Heart right ventricle (tissue), 16 donors: ENCODE measurements around the gene UPP2. TPM values are rescaled to one million over a fixed set of nuclear protein-coding genes. Genes with fewer than 3 reads are reported as not detected.

Experiments used
- ATAC-seq, 8 donors: fragments of 200-7000 bp; cut with Tn5 transposase; one replicate each; pipeline ENCODE4 v1.9.1; 2020; ENCODE audit warnings: mild to moderate bottlenecking in 8 of 8, moderate library complexity in 8 of 8, moderate number of reproducible peaks in 1 of 8
- DNase-seq, 2 donors: peaks; one replicate each; pipeline ENCODE4 v3.0.0-alpha.2; 2020
- H3K27ac ChIP-seq, 10 donors: fragments of 200-600 bp; sonication (generic) in 2 of 10; one replicate each; pipeline versions ENCODE4 v1.5.0 to v1.8.0; 2020 to 2022; ENCODE audit warnings: mild to moderate bottlenecking in 3 of 10
- H3K27me3 ChIP-seq, 7 donors: fragments of 200-600 bp; one replicate each; pipeline ENCODE4 v1.8.0; 2021 to 2022; ENCODE audit warnings: mild to moderate bottlenecking in 2 of 7
- H3K36me3 ChIP-seq, 9 donors: fragments of 200-600 bp; sonication (generic) in 1 of 9; one replicate each; pipeline versions ENCODE4 v1.5.0 to v1.8.0; 2020 to 2022; ENCODE audit warnings: mild to moderate bottlenecking in 2 of 9
- H3K4me1 ChIP-seq, 9 donors: fragments of 200-600 bp; sonication (generic) in 1 of 9; one replicate each; pipeline versions ENCODE4 v1.5.0 to v1.8.0; 2020 to 2022; ENCODE audit warnings: mild to moderate bottlenecking in 4 of 9
- H3K4me3 ChIP-seq, 10 donors: fragments of 200-600 bp; sonication (generic) in 2 of 10; one replicate each; pipeline versions ENCODE4 v1.5.0 to v1.8.0; 2020 to 2022; ENCODE audit warnings: mild to moderate bottlenecking in 7 of 10, moderate library complexity in 2 of 10
- H3K9me3 ChIP-seq, 11 donors: fragments of 200-600 bp in 10 of 11; sonication (generic) in 2 of 11; one replicate each; pipeline versions ENCODE4 v1.5.0 to v1.8.0; 2013 to 2022; ENCODE audit warnings: mild to moderate bottlenecking in 2 of 11, control low read depth in 1 of 11, moderate library complexity in 1 of 11
- WGBS, 2 donors: extraction: QIAGEN DNeasy Blood & Tissue Kit; methylation state at CpG; one replicate each; pipeline ENCODE4 v1.1.7; 2013; ENCODE audit warnings: inconsistent platforms in 1 of 2; 5-methylcytosine and 5-hydroxymethylcytosine counted together
- intact Hi-C, 10 donors: fragments of 100-400 bp; cut with DNase I; formaldehyde crosslinking; loops; one replicate each; pipeline versions ENCODE4 v1.11.1 to v1.14.2; 2022
- long read RNA-seq, 3 donors: library from polyadenylated mRNA; unstranded; transcript quantifications; one replicate each; pipeline ENCODE4 v2.0.0, GENCODE V29; 2020 to 2021
- polyA plus RNA-seq, 2 donors: library from polyadenylated mRNA; stranded (reverse); fragments of 200-250 nt; gene quantifications; one replicate each; pipeline ENCODE4 v1.2.3, GENCODE V29; 2013
- total RNA-seq, 10 donors: library from RNA; stranded (reverse); fragmentation: NEBNext Ultra II Directional in 3 of 10; extraction: Animal tissue kit (Norgen Biotek cat#: 25700) in 3 of 10; gene quantifications; one replicate each; pipeline versions ENCODE4 v1.2.1 to v1.2.4, GENCODE V29; 2021 to 2023
- TF ChIP-seq, protein P1 (sequence below), 9 donors: fragments of 200-600 bp; sonication (generic) in 2 of 9; IDR thresholded peaks; one replicate each; pipeline versions ENCODE4 v1.5.0 to v1.8.0; 2021 to 2022; ENCODE audit warnings: antibody characterized with exemption in 9 of 9, mild to moderate bottlenecking in 5 of 9, moderate library complexity in 1 of 9
- donor health status: Arrhythmogenic right ventricular cardiomyopathy.
- donor health status: ischemic (EF 13 %, LVEDD 7.1; RV severe dilation, severe dysfunction).
- donor health status: healthy with polysubstance abuse.
- donor health status: DM: no; HTN: yes; CAD: no.
- donor health status: DM: no; HTN: no; CAD: no.
- donor health status: ischemic (EF 25% LVEDD 6.9; RV normal size, moderate dysfunction).
- donor health status: ischemic (EF 25% LVEDD 5.7; RV mildly dilated, moderate dysfunction).
- donor health status: healthy.
- donor health status: DM: yes; HTN: yes; CAD: no.
- donor health status: Ischemic cardiomyopathy.
- donor health status: ischemic (EF 35%, LVEDD 5.7; RV mildly dilated, moderate dysfunction).
- donor health status: nonischemic (EF 11% LVEDD 7.7; RV severe dilation, severe dysfunction).
- donor health status: DM: yes; HTN: yes; CAD: no.
- donor health status: PGD.
- donor health status: ischemic (EF 29% LVEDD 5.4; RV normal size, mild dysfunction).
- donor health status: nonischemic (EF 23%, LVEDD 6.1; RV moderate dilation, normal function).

The UPP2 gene
- total RNA-seq (not detected), polyA plus RNA-seq (not detected)
- long read RNA-seq, donor 1, result 0 reads
- long read RNA-seq, donor 2, result 0 reads
- long read RNA-seq, donor 3, result 0 reads

DNA sequence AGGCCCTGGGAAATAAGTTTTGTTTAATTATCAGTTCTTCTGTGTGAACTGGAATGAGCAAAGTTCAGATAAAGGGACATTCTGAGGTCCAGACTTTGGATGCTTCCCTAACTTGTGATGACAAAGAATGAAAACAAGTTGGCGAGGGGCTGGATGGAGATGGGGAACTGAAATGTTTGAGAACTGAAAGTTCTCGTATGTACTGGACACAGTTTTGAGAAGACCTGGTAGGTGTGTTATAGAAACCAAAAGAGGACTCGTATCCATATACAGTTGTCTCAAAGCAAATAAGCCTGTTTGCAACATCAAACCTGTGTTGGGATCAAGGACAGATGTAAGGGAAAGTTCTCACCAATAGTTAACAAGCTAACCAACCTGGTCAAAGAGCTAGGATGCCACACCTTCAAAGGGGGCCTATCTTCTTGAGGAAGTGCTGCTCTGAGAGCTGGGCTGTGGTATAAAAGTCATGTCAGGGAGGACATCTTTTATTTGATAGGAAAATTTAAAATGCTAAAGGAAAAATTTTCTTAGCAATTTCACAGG lies at the start of gene UPP2:
UPP2 (plus strand) TSS at position 493 of the 543 bp plus-strand sequence. CDS start 188 bp downstream, outside the sequence.
- intact Hi-C loops, result no loop called here
- Histone ChIP-seq H3K4me1 (no peaks in the 10 kb centered on the region), H3K9me3 (no peaks in the 10 kb centered on the region), H3K27me3 (no peaks in the 10 kb centered on the region), H3K36me3 (no peaks in the 10 kb centered on the region), H3K4me3 (no peak within 1 kb of the TSS), H3K27ac (no peak within 1 kb of the TSS)
- WGBS, 2 donors, result 91 to 95% methylated on average over 3 of the region's 3 CpGs
- ATAC-seq, result no peak
- TF ChIP-seq, protein P1, sequence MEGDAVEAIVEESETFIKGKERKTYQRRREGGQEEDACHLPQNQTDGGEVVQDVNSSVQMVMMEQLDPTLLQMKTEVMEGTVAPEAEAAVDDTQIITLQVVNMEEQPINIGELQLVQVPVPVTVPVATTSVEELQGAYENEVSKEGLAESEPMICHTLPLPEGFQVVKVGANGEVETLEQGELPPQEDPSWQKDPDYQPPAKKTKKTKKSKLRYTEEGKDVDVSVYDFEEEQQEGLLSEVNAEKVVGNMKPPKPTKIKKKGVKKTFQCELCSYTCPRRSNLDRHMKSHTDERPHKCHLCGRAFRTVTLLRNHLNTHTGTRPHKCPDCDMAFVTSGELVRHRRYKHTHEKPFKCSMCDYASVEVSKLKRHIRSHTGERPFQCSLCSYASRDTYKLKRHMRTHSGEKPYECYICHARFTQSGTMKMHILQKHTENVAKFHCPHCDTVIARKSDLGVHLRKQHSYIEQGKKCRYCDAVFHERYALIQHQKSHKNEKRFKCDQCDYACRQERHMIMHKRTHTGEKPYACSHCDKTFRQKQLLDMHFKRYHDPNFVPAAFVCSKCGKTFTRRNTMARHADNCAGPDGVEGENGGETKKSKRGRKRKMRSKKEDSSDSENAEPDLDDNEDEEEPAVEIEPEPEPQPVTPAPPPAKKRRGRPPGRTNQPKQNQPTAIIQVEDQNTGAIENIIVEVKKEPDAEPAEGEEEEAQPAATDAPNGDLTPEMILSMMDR (IDR thresholded peaks at IDR 0.05), result no peak
- no peak for DNase-seq

DNA sequence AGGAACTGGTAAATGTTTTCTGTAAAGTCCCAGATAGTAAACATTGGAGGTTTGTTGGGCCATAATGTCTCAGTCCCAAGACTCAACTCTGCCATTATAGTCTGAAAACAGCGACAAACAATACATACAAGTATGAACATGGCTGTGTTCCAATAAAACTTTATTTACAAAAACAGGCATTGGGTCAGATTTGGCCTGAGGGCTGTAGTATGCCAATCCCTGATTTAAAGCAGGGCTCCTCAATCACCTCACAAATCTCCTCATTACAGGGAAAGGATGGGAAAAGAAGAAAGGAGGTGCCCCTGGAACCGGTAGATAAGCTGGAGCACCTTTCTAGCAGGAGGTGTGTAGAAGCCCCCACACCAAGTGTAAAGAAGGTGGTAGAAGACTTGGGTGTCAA lies 48.9 kb upstream of the UPP2 start:
- intact Hi-C loops, result no loop called here
- ATAC-seq, result no peak
- Histone ChIP-seq H3K36me3 (no peaks in the 10 kb centered on the region), H3K4me3 (no peak overlapping the region), H3K4me1 (peaks cover 0 to 5% (median 0%) of the 10 kb centered on the region in 9 donors), H3K9me3 (no peaks in the 10 kb centered on the region), H3K27ac (no peak overlapping the region), H3K27me3 (no peaks in the 10 kb centered on the region)
- no peak for DNase-seq
- TF ChIP-seq, protein P1 (IDR thresholded peaks at IDR 0.05), result no peak
- WGBS, 2 donors, result 86 to 91% methylated on average over 2 of the region's 2 CpGs

DNA sequence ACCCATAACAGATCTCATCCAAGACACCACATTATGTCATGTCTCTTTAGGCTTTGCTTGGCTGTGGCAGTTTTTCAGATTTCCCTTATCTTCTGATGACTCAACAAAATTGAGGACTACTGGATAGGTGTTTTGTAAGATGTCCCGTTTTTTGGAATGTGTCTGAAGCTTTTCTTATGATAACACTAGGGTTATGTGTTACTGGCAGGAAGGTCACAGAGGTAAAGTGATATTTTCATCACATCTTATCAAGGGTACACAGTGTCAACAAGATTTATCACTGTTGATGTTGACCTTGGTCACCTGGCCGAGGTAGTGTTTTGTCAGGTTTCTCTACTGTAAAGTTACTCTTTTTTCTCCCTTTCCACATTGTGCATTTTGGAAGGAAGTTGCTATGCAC lies 44.8 kb upstream of the UPP2 start:
- DNase-seq, result no peak
- no peaks in the 10 kb centered on the region for H3K36me3 ChIP-seq
- no peak overlapping the region for H3K27ac ChIP-seq
- 28 to 36% methylated on average over 2 of the region's 2 CpGs for WGBS, 2 donors
- ATAC-seq, result no peak
- H3K4me1 ChIP-seq, result no peaks in the 10 kb centered on the region
- TF ChIP-seq, protein P1 (IDR thresholded peaks at IDR 0.05), result no peak
- intact Hi-C loops, result no loop called here
- H3K4me3 ChIP-seq, result no peak overlapping the region
- no peaks in the 10 kb centered on the region for H3K27me3 ChIP-seq
- no peaks in the 10 kb centered on the region for H3K9me3 ChIP-seq

DNA sequence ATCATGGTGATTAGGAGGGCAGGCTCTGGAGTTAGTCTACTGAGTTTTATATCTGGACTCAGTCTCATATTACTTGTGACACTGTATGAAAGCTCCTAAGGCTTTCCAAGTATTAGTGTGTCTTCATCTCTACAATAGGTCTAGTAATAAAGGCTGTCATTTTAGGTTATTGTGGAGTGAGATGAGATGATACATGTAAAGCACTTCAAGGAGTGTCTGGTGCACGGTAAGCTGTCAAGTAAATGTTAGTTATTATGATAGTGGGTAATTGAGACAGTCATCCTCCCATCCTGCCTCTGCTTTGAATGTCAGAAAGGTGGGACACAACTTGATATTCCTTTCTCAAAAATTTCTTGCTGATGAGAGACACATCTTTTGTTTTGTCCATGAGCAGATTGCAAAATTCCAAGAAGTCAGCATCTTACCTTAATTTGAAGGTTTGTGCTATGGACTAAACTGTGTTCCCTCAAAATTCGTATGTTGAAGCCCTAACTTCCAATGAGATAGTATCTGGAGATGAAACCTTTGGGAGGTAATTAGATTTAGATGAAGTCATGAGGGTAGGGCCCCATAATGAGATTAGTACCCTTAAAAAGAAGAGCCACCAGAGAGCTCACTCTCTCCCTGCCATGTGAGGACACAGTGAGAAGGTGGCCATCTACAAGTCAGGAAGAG lies 41.4 kb upstream of the UPP2 start:
- no peaks in the 10 kb centered on the region for H3K27me3 ChIP-seq
- ATAC-seq (no peak), DNase-seq (no peak)
- WGBS, 2 donors, result 79 to 82% methylated on average over 2 of the region's 2 CpGs
- H3K27ac ChIP-seq, result no peak overlapping the region
- H3K36me3 ChIP-seq, result no peaks in the 10 kb centered on the region
- H3K9me3 ChIP-seq, result peaks cover 0 to 8% (median 0%) of the 10 kb centered on the region in 11 donors
- no peak overlapping the region for H3K4me3 ChIP-seq
- intact Hi-C loops, result no loop called here
- no peaks in the 10 kb centered on the region for H3K4me1 ChIP-seq
- TF ChIP-seq, protein P1 (IDR thresholded peaks at IDR 0.05), result no peak
